ENCODE data around the gene TMEM130.

TMEM130 gene

GRCh38 chr7:98869597-98870120 is at the start of gene TMEM130:
TSS of gene TMEM130 (minus strand) at chr7:98870014. CDS start at chr7:98869861, 153 bp downstream.
- no peak for DNase-seq (ENCODE audit: low read depth)

GRCh38 chr7:98917331-98917730 is 47.5 kb upstream of the TMEM130 start:
- no peak for DNase-seq (ENCODE audit: low read depth)

GRCh38 chr7:98913612-98914011 is 43.8 kb upstream of the TMEM130 start:
- DNase-seq (ENCODE audit: low read depth), result no peak

GRCh38 chr7:98913026-98913425 is 43.2 kb upstream of the TMEM130 start:
- no peak for DNase-seq (ENCODE audit: low read depth)

- DNase-seq (ENCODE audit: low read depth), result no peak
These were observed 42.1 kb upstream of the TMEM130 start for GRCh38 chr7:98911916-98912315.

- no peak for DNase-seq (ENCODE audit: low read depth)
These were observed 40.6 kb upstream of the TMEM130 start for GRCh38 chr7:98910427-98910826.

- DNase-seq (ENCODE audit: low read depth), result no peak
These were observed 39.7 kb upstream of the TMEM130 start for GRCh38 chr7:98909487-98909886.

GRCh38 chr7:98908585-98908984 is 38.8 kb upstream of the TMEM130 start:
- no peak for DNase-seq (ENCODE audit: low read depth)

GRCh38 chr7:98907570-98907969 is 37.8 kb upstream of the TMEM130 start:
- DNase-seq (ENCODE audit: low read depth), result no peak

- DNase-seq (ENCODE audit: low read depth), result no peak
These were observed 33.4 kb upstream of the TMEM130 start for GRCh38 chr7:98903246-98903645.

GRCh38 chr7:98902523-98902922 is 32.7 kb upstream of the TMEM130 start:
- DNase-seq (ENCODE audit: low read depth), result no peak

- DNase-seq (ENCODE audit: low read depth), result no peak
These were observed 31.0 kb upstream of the TMEM130 start for GRCh38 chr7:98900815-98901214.

- no peak for DNase-seq (ENCODE audit: low read depth)
These were observed 30.0 kb upstream of the TMEM130 start for GRCh38 chr7:98899816-98900215.

- no peak for DNase-seq (ENCODE audit: low read depth)
These were observed 22.8 kb upstream of the TMEM130 start for GRCh38 chr7:98892609-98893008.

- DNase-seq (ENCODE audit: low read depth), result no peak
These were observed 17.2 kb upstream of the TMEM130 start for GRCh38 chr7:98887038-98887437.

GRCh38 chr7:98884416-98884815 is 14.6 kb upstream of the TMEM130 start:
- no peak for DNase-seq (ENCODE audit: low read depth)

GRCh38 chr7:98881561-98882315 is 11.9 kb upstream of the TMEM130 start:
- no peak for DNase-seq (ENCODE audit: low read depth)

- DNase-seq (ENCODE audit: low read depth), result no peak
These were observed 10.7 kb upstream of the TMEM130 start for GRCh38 chr7:98880485-98880884.

- no peak for DNase-seq (ENCODE audit: low read depth)
These were observed 10.1 kb upstream of the TMEM130 start for GRCh38 chr7:98879979-98880315.

- DNase-seq (ENCODE audit: low read depth), result peak; percentile 35
These were observed 9.6 kb upstream of the TMEM130 start for GRCh38 chr7:98879198-98879978.

GRCh38 chr7:98878365-98879197 is 8.8 kb upstream of the TMEM130 start, which contains the start of gene TRRAP:
TSS of gene TRRAP (plus strand) at chr7:98878532. CDS start at chr7:98881151, 2,619 bp downstream.
- peak; percentile 61 for DNase-seq (ENCODE audit: low read depth)

GRCh38 chr7:98877692-98878364 is 8.0 kb upstream of the TMEM130 start:
- no peak for DNase-seq (ENCODE audit: low read depth)

Measured in stimulated activated CD8-positive, alpha-beta memory T cell treated with anti-CD3 and anti-CD28 coated beads, Interleukin-4, amount 100 ng/mL, for 24 hours (primary cell).